HUDEP-2 (cell line): Measurements from ENCODE around the gene FAM234B.

Source experiments
- DNase-seq, 76 experiments: peaks; one replicate each; lab custom pipeline; 2025; ENCODE audit not compliant: unreplicated experiment in 76 of 76; lab: John Stamatoyannopoulos, UW

The FAM234B gene

DNA sequence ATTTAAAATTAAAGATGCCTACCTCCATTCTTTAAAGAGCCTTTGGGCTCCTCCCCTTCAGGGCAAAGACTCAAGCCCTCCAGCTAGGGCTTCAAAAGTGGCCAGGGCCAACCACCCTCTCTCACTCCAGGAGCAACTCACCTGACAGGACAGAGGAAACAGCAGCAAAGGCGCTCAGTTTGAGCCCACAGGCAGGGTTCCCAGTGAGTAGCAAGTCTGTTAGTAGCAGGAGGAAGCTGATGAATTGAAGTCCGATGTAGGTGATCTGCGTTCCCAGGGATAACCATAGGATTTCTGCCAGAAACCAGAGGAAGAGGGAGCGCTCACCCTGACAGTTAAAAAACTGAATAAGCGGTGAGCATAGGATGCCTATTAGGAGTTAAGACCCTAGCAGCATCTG lies 43.6 kb downstream of the FAM234B start:
- no peak for DNase-seq

DNA sequence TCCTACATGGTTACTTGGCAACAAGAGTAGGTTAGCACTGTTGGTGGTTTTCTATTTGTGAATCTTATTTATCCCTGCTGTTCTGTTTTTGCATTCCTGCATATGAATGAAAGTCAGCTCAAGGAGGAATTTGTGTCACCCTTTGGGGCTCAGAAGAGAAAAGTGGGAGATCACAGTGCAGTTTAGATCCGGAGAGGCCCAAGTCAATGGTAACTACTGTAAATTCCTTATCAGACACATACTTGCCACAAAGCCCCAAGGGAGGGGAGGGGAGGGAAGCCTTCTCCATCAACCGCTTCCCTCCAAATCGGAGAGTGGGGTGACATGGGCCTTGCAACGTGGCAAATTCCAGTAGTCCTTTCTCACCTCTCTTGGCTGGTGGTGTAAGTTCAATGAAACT lies 44.3 kb downstream of the FAM234B start:
- no peak for DNase-seq

DNA sequence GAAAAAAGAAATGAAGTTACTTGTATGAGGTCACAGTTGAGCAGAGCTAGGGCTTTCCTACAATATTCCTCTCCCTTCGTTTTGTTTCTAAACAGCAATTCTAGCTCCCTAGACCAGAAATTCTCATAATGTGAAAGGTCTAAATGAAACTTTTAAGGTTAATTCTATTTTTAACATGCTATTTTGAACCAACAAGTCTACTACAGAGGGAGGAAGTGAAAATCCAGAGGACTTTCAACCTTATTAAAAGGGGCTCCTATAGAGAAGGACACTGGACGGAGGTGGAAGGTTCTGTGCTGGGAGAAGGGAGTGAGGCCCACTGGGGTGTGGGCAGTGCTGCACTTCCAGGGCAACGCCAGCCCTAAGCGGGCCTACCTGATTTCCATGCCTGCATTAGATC lies 45.9 kb downstream of the FAM234B start:
- DNase-seq, result no peak

DNA sequence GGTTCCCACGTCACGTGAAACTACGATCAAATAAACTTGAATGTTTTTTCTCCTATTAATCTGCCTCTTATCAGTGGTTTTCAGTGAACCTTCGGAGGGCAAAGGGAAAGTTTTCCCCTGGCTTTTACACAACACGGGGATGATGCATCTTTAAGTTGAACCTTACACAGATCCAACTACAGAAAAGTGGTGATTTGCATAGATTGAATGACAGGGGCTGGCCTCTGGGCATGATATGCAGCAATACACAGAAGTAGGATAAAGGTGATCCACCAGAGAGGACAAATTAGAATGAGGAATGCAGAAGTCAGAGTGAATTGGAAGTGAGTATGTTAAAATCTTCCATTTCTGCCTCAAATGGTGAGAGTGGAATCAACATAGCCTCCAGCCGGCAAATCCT lies 47.7 kb downstream of the FAM234B start:
- DNase-seq, result no peak

DNA sequence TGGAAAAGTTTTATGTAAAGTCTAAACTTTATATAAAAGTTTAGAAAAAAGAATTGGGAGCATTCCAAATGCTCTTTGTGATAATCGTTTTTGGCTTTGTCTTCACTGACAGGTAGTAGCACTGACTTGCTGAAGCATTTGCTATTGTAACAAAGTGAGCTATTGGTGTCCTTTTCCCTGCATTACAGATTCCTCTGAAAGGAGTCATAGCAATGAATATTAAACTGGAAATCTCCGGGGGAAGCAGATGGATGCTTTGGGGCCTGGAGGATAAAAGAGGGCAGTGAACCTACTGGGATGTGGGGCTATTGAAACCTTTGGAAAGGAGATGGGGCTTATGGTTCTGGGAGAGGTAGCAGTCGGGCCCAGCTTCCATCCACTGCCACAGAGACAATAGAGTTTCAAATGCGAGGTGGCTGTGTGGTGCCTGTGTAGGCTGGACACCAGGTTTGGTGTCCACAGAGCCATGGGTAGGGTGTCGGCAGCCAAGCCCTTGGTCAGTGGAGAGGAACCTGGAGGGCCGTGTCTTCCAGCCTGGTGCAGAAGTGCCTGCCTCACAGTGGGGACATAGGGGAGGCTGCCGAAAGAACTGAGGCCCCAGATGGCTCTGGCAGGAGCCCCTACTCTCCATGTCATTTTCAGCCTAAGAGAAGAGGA lies 49.1 kb downstream of the FAM234B start:
- no peak for DNase-seq

DNA sequence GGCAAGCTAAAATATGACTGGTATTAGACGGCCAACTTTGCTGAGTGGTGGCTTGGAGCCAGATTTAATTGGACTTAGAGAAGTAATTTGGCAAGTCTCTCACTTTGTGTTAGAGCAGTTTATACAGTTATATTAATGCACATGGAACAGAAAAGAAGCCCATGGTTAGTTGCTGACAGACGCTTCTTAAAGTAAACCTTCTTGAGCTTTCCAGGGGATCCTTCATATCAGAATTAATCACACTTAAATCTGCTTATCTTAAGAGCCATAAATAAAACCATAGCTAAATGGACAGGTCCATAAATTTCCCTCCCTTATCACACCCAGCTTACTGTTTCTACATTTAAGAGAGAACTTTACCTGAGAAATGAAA lies 49.7 kb downstream of the FAM234B start:
- DNase-seq, result no peak

DNA sequence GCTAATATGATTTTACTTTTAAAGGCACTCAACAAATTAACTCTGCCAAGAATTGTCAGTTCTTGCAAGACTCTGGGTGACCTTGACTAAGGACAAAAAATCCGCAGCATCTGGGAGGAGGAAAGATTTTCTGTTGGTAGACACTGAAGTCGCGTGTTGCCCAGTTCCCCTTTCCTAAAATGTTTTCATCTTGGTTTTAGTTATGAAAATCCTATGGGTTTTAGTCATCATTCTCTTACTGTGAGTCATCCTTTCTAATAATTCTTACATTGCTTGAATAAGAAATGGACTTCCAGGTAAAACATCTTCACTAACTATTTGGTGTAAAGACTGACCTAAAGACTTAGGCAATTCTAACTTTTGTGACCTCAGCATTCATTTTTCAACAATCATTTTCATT lies 50.2 kb downstream of the FAM234B start:
- no peak for DNase-seq

DNA sequence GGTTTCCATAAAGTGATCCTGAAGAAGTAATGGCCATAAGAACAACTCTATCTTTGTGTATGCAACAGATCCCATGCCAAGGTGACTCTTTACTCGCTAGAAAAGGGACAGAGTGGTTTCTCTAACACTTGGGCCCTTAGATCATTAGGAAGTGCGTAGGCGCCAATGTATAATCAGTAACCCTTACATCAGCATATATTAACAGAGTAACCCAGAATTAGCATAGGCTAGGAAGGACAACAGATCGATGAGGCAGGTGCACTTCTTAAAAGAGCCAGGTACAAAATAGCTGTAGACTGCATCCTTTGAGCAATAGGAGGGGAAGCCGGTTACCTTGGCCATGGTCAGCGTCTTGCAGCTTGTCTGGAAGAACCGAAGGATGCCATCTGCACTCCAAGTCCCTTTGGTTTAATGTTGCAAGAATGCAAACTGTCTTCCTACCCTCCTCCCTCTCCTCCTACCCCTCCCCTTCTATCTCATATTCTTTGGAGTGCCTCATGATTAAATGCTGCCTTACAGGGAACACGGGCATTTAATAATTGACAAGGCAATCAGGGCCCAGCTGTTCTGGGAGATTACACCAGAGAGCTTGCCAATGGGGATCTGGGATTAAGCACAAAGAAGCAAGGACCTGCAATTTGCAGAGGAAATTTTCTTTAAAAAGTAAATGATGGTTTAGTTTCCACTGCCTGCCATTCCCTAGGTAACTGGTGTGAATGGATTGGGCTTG lies 51.2 kb downstream of the FAM234B start:
- no peak for DNase-seq

DNA sequence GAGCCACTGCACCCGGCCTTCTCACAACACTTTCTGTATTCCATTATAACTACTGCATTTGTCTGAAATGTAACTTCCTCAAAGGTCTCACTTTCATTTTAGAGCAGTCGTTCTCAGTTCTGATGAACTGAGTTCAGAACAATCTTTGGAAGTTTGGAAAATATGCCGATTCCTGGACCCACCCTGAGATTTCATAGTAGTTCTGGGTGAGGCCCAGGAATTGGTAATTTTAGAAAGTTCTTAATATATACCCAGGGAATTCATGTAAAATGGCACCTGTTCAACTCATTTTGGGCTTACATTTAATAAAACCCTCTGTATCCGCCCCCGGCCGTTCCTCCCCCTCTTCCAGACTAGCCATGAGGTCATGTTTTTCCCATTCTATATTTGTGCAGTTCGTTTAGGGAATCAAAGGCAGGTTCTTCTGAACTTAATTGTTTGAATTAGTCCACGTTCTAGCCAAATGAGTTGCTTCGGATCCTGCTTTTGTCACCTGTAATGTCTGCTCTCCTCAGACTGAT lies 53.4 kb downstream of the FAM234B start:
- DNase-seq, result no peak

DNA sequence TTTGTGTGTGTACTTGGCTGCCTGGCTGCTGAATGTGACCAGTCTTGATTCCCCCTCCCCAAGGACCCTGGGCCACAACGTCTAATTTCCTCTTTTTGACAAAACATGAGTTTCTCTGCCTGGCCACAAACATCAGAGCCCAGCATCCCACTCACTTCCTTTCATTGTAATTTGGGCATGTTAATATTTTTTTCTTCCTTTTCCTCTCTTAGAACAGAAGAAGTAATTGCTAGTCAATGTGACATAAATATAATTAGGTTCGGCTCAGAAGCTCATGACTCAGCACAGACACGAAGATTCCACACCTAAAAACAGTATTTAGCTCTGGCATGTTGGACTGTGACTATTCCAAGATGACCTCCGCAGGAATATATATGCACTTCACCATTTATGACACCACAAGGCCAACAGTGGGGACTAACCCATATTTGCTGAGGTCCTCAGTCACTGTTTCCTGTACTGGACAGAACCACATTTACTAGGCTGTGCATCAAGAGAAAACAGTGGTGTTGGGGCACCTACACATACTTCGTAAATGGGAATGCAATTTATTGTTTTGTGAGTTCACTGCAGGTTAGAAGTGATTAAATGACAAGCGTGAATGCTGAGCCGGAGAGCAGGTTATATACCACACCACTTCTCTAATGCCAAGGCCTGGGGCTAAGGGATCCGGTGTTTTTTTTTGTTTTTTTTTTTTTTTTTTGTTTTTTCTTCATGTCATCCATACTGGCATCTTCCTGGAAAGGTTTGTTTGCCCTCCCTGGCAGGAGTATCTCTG lies 55.1 kb downstream of the FAM234B start:
- no peak for DNase-seq

DNA sequence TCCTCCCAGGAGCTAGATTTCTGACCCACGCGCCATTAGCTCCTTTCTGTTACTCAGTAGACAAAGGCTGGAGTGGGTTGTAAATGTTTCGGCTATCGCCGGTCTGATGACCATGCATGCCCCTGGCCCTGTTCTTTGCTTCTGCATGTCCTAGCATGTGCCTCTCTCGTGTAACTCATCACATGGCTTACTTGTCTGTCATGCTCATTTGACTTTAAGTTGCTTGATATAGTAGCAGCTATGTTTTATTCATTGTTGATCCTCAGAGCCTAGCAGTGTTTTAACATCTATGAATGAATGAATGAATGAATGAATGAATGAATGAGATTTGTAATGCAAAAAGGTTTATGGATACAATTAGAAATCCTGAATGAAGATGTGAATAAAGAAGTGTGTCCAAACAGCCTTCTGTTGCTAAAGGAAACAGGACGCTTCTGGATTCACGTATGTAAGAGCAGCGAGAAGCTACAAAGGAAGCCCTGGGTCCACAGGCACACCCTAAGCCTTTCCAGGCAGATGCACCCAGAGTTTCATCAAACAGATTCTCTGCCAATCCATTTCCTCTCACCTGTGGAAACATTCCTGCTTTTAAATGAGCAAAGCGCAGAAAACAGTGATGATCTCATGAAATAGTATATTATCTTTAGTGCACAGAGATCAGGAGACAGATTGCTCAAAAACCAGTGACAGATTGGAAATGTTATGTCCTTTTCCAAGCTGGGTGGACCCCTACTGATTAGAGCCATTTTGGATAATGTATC lies 55.8 kb downstream of the FAM234B start:
- no peak for DNase-seq

DNA sequence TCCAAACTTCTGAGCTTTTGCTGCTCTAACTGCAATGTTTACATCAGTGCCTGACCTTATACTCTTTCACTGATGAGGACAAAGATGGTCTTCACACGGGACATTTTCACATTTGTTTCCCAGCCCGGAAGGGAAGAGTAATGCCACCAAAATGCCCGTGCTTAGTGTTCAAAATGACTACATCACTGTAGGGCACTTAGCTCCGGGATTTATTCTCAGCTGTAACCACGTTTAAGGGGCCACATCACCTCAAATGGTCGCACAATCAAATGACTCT lies 56.4 kb downstream of the FAM234B start:
- no peak for DNase-seq

DNA sequence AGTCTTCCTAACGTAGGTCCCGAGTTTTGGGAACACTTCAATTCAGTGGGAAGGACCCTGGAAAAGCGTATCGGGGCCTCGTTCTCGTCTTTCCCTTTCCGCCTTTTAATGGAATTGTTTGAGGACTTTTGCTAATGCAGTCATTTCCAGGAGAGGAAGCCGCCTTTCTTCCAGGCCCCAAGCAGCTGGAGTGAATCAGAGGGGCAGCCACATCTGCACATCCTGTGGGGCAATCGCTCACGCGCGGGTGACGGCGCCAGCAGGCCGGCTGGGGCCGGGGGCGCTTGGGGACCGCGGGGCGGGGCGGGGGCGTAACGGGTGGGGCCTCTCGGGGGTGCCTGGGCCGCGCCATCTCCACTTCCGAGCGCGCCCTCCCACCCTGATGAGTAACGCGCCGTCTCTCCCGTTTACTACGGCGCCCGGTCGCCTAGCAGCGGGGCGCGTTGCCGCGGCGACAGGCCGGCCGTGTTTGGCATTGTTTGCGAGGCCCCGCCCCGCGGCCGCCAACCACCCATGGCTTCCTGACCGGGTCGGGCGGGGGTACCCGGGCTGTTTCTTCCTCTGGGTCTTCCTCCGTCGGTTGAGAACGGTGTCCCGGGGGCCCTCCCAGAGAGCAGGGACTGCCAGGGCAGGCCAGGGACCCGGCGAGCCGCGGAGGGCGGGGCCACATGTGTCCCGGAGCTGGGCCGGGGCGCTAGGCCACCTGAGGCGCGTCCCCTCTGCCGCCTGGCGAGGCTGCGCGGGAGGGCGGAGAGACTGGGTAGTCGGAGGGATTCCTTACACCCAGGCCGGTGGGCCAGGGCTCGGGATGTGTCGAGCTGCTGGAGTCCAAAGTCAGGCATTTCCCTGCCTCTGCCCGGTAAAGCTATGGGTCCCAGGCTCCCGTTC lies 56.9 kb downstream of the FAM234B start:
- peak in 60 of 76 experiments; percentile 5 to 71 (median 37) for DNase-seq

DNA sequence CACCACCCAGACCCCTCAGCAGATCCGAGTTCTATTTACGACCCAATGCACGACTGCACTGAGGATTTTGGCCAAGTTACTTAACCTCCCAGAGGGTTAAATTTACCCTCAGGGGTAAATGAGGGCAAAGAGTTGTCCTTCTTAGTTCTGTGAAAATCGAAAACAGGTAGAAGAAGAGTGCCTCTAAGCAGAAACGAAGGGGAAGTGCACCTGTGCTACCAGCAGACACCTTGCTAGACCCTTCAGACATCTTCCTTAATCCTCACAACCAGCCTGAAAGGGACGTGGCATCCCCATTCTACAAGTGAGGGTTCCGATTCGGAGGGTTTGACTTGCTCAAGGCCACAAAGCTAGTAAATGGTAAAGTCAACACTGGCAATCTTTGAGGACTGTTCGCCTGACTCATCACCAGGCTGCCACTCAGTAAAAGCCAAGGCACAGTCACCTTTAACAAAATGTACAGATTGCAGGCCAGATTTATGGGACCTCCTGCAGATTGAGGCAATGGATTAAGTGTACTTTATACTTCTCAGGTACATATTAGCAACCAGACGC lies 57.7 kb downstream of the FAM234B start:
- DNase-seq, result no peak

DNA sequence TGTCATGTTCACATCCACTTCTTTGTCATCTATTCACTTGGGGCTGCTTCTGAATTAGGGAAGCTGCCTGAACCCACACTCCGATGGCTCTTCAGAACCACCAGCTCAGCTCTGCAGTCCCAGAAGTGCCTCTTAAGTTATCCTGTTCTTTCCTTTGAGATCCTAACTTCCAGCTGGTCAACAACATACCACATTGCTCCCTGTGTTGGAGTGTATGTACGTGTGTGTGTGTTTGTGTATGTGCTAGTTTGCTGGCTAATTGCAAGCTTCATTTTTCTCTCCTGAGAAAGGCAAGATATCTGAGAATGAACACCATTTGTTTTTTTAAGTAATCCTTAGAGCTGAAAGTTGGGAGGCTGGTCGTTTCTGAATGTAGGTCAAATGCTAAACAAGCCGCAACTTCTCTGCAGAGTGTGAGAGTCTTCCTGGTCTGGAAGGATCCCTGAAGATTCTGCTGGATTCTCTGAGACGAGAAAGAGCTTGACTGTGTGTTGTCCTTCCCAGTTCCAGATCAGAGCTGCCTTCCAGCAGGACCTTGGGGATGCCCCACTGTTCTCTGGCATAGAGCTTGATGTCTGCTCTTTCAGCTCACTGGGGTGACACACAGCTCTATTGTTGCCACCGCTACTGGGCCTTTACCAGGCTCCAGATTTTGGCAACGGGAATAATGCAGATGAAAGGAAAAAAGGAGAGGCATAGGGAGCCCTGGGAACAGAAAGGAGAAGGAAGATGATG lies 58.4 kb downstream of the FAM234B start:
- DNase-seq, result no peak

DNA sequence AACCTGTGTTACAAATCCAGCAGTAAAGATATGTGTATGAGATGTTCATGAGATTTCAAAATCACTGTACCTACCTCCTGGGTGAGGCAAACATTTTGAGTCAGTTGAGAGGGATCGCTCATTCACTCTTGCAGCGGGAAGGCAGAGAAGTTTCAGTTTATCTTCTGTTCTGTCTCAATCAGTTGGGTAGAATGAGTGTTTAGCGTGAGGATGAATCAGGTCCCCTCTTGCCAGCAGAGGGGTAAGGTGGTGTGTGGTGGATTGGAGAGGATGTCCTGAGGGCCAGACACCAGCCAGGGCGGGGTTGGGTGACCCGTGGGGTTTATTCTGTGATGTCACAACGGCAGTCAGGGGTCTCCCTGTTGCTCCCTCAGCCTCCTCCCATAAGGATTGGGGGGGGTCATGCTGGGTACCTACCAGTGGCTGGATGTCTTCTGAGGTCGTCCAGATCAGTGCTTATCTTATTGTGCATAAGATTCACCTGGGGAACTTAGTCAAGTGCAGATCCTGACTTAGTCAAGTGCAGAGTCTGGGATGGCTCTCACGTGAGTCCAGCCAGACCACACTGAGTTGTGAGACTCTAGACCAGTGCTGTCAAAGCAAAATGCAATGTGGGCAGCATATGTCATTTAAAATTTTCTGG lies 59.3 kb downstream of the FAM234B start, which contains the start of gene GSG1:
Gene GSG1 (minus strand): TSS at position 277 of the 643 bp plus-strand sequence. CDS start 155 bp downstream, at position 122.
- no peak for DNase-seq

DNA sequence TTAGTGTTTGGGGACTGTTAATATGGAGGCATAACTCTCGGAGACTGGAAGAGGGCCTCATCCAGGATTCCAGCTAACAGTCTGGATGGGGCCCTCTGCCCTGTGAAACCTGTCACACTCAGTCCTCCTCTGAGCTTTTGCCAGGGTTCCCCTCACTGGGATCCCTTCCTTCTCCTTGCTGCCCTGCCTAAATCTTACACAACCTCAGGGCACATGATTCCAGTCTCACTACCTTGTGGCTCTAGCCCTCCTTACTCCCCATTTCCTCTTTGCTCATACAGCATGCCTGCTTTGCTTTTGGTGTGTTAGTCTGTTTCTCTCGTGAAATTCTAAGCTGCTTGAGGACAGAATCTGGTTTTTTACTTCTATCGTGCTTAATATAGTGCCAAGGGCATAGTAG lies 60.2 kb downstream of the FAM234B start:
- DNase-seq, result no peak

DNA sequence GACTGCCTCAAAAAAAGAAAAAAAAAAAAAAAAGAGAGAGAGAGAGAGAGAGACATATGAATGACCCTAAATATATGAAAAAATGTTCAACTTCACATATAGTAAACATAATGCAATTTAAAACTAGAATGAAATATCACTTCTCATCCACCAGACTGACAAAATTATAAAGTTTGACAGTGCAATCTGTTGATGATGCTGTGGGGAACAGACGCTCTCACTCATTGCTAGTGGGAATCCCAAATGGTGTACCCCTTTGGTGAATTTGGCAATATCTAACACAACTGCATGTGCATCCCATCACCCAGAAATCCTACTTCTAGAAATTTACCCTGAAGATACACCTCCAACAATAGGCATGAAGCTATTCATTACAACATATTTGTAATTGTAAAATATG lies 61.6 kb downstream of the FAM234B start:
- DNase-seq, result no peak

DNA sequence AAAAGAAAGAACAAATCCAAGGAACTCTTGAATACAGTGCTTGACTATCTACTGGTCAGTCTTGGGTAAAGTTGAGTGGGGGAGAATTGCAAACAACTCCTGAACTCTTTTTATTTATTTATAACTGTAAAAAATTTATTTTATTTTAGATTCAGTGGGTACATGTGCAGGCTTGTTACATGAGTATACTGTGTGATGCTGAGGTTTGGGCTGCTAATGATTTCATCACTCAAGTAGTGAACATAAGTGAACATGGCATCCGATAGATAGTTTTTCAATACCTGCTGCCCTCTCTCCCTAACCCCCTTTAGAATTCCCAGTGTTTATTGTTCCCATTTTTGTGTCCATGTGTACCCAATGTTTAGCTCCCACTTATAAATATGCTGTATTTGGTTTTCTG lies 62.5 kb downstream of the FAM234B start:
- DNase-seq, result no peak
